Heart right ventricle (tissue), 16 donors: ENCODE results near the gene HEATR1. TPM values are rescaled to one million over a fixed set of nuclear protein-coding genes. Genes with fewer than 3 reads are reported as not detected.
"Not testable (repeated sequence)": the region's sequence is repeated elsewhere in the genome, so short reads cannot be mapped to it uniquely, and the experiment has no call there.

ENCODE experiments used
- ATAC-seq, 8 donors: fragments of 200-7000 bp; cut with Tn5 transposase; one replicate each; pipeline ENCODE4 v1.9.1; 2020; ENCODE audit warnings: mild to moderate bottlenecking in 8 of 8, moderate library complexity in 8 of 8, moderate number of reproducible peaks in 1 of 8
- DNase-seq, 2 donors: peaks; one replicate each; pipeline ENCODE4 v3.0.0-alpha.2; 2020
- H3K27ac ChIP-seq, 10 donors: fragments of 200-600 bp; sonication (generic) in 2 of 10; one replicate each; pipeline versions ENCODE4 v1.5.0 to v1.8.0; 2020 to 2022; ENCODE audit warnings: mild to moderate bottlenecking in 3 of 10
- H3K27me3 ChIP-seq, 7 donors: fragments of 200-600 bp; one replicate each; pipeline ENCODE4 v1.8.0; 2021 to 2022; ENCODE audit warnings: mild to moderate bottlenecking in 2 of 7
- H3K36me3 ChIP-seq, 9 donors: fragments of 200-600 bp; sonication (generic) in 1 of 9; one replicate each; pipeline versions ENCODE4 v1.5.0 to v1.8.0; 2020 to 2022; ENCODE audit warnings: mild to moderate bottlenecking in 2 of 9
- H3K4me1 ChIP-seq, 9 donors: fragments of 200-600 bp; sonication (generic) in 1 of 9; one replicate each; pipeline versions ENCODE4 v1.5.0 to v1.8.0; 2020 to 2022; ENCODE audit warnings: mild to moderate bottlenecking in 4 of 9
- H3K4me3 ChIP-seq, 10 donors: fragments of 200-600 bp; sonication (generic) in 2 of 10; one replicate each; pipeline versions ENCODE4 v1.5.0 to v1.8.0; 2020 to 2022; ENCODE audit warnings: mild to moderate bottlenecking in 7 of 10, moderate library complexity in 2 of 10
- H3K9me3 ChIP-seq, 11 donors: fragments of 200-600 bp in 10 of 11; sonication (generic) in 2 of 11; one replicate each; pipeline versions ENCODE4 v1.5.0 to v1.8.0; 2013 to 2022; ENCODE audit warnings: mild to moderate bottlenecking in 2 of 11, control low read depth in 1 of 11, moderate library complexity in 1 of 11
- CTCF ChIP-seq, 9 donors: fragments of 200-600 bp; sonication (generic) in 2 of 9; IDR thresholded peaks; one replicate each; pipeline versions ENCODE4 v1.5.0 to v1.8.0; 2021 to 2022; ENCODE audit warnings: antibody characterized with exemption in 9 of 9, mild to moderate bottlenecking in 5 of 9, moderate library complexity in 1 of 9
- WGBS, 2 donors: extraction: QIAGEN DNeasy Blood & Tissue Kit; methylation state at CpG; one replicate each; pipeline ENCODE4 v1.1.7; 2013; ENCODE audit warnings: inconsistent platforms in 1 of 2; 5-methylcytosine and 5-hydroxymethylcytosine counted together
- intact Hi-C, 10 donors: fragments of 100-400 bp; cut with DNase I; formaldehyde crosslinking; loops; one replicate each; pipeline versions ENCODE4 v1.11.1 to v1.14.2; 2022
- polyA plus RNA-seq, 2 donors: library from polyadenylated mRNA; stranded (reverse); fragments of 200-250 nt; gene quantifications; one replicate each; pipeline ENCODE4 v1.2.3, GENCODE V29; 2013
- total RNA-seq, 10 donors: library from RNA; stranded (reverse); fragmentation: NEBNext Ultra II Directional in 3 of 10; extraction: Animal tissue kit (Norgen Biotek cat#: 25700) in 3 of 10; gene quantifications; one replicate each; pipeline versions ENCODE4 v1.2.1 to v1.2.4, GENCODE V29; 2021 to 2023
- donor health status: Arrhythmogenic right ventricular cardiomyopathy.
- donor health status: ischemic (EF 13 %, LVEDD 7.1; RV severe dilation, severe dysfunction).
- donor health status: healthy with polysubstance abuse.
- donor health status: DM: no; HTN: yes; CAD: no.
- donor health status: DM: no; HTN: no; CAD: no.
- donor health status: ischemic (EF 25% LVEDD 6.9; RV normal size, moderate dysfunction).
- donor health status: ischemic (EF 25% LVEDD 5.7; RV mildly dilated, moderate dysfunction).
- donor health status: healthy.
- donor health status: DM: yes; HTN: yes; CAD: no.
- donor health status: Ischemic cardiomyopathy.
- donor health status: ischemic (EF 35%, LVEDD 5.7; RV mildly dilated, moderate dysfunction).
- donor health status: nonischemic (EF 11% LVEDD 7.7; RV severe dilation, severe dysfunction).
- donor health status: DM: yes; HTN: yes; CAD: no.
- donor health status: PGD.
- donor health status: ischemic (EF 29% LVEDD 5.4; RV normal size, mild dysfunction).
- donor health status: nonischemic (EF 23%, LVEDD 6.1; RV moderate dilation, normal function).

HEATR1 gene
- total and polyA plus RNA-seq, 12 donors = 2.2 to 15.5 (median 10.5) TPM

GRCh38 chr1:236615399-236616148 is 11.3 kb upstream of the HEATR1 start:
- WGBS, 2 donors = 86% methylated on average over 12 of the region's 12 CpGs
- H3K4me3 ChIP-seq = no peak overlapping the region
- H3K4me1 ChIP-seq = no peaks in the 10 kb centered on the region
- peaks cover 0 to 5% (median 0%) of the 10 kb centered on the region in 11 donors for H3K9me3 ChIP-seq
- peak overlapping the region in 1 of 10 donors; percentile 58 for H3K27ac ChIP-seq
- peaks cover 0 to 27% (median 0%) of the 10 kb centered on the region in 7 donors for H3K27me3 ChIP-seq
- no peak for DNase-seq
- no peaks in the 10 kb centered on the region for H3K36me3 ChIP-seq
- TF ChIP-seq CTCF (IDR thresholded peaks at IDR 0.05) = no peak
- intact Hi-C loops = loop anchor here in 4 of 10 donors (5.0 to 10.0 kb wide), 4 partner anchors 57 to 949 kb away; partner anchors contain the start of gene ACTN2 (in 2 of the 4)
- peak in 6 of 8 donors; percentile 39 to 86 (median 66) for ATAC-seq

GRCh38 chr1:236612349-236612748 is 8.0 kb upstream of the HEATR1 start:
- Histone ChIP-seq H3K4me1 (no peaks in the 10 kb centered on the region), H3K4me3 (no peak overlapping the region), H3K27ac (no peak overlapping the region), H3K9me3 (peaks cover 0 to 5% (median 0%) of the 10 kb centered on the region in 11 donors), H3K27me3 (peaks cover 0 to 53% (median 9%) of the 10 kb centered on the region in 7 donors), H3K36me3 (no peaks in the 10 kb centered on the region)
- DNase-seq (no peak), ATAC-seq (no peak)
- no peak for TF ChIP-seq CTCF (IDR thresholded peaks at IDR 0.05)
- 91 to 97% methylated on average over 1 of the region's 1 CpG for WGBS, 2 donors
- intact Hi-C loops = loop anchor here in 3 of 10 donors (10.0 kb wide), 2 partner anchors 162 to 952 kb away; no protein-coding TSS in a partner anchor

GRCh38 chr1:236608930-236609726 is 4.8 kb upstream of the HEATR1 start:
- TF ChIP-seq CTCF (IDR thresholded peaks at IDR 0.05) = peak; percentile 36 to 70 (median 60)
- H3K9me3 ChIP-seq = peaks cover 0 to 5% (median 0%) of the 10 kb centered on the region in 11 donors
- peaks cover 0 to 7% (median under 1%) of the 10 kb centered on the region in 9 donors for H3K4me1 ChIP-seq
- peak overlapping the region in 2 of 10 donors; percentile 1 to 13 for H3K27ac ChIP-seq
- intact Hi-C loops = loop anchor here in 8 of 10 donors (1.0 to 10.0 kb wide), 5 partner anchors 78 to 256 kb away; partner anchors contain the start of genes MTR (in 5 of the 8) and ACTN2 (in 1 of the 8)
- H3K36me3 ChIP-seq = no peaks in the 10 kb centered on the region
- ATAC-seq = peak in 1 of 8 donors; percentile 25
- DNase-seq = peak; percentile 44 to 71
- peaks cover 0 to 46% (median 9%) of the 10 kb centered on the region in 7 donors for H3K27me3 ChIP-seq
- 18 to 24% methylated on average over 5 of the region's 5 CpGs for WGBS, 2 donors
- H3K4me3 ChIP-seq = no peak overlapping the region

- intact Hi-C loops = loop anchor here in 7 of 10 donors (5.0 to 10.0 kb wide), 4 partner anchors 80 to 257 kb away; partner anchors contain the start of genes MTR (in 5 of the 7) and ACTN2 (in 1 of the 7)
- WGBS, 2 donors = 95 to 98% methylated on average over 10 of the region's 10 CpGs
- H3K36me3 ChIP-seq, H3K27ac ChIP-seq, DNase-seq, ATAC-seq, H3K4me3 ChIP-seq, H3K9me3 ChIP-seq: not testable (repeated sequence)
- Histone ChIP-seq H3K27me3 (peaks cover 0 to 40% (median 9%) of the 10 kb centered on the region in 7 donors), H3K4me1 (peaks cover 0 to 19% (median 15%) of the 10 kb centered on the region in 9 donors)
Measured at GRCh38 chr1:236607597-236607996, 3.3 kb upstream of the HEATR1 start.
